HCT116 (cell line): ENCODE measurements around the gene SPARCL1. TPM values are rescaled to one million over a fixed set of nuclear protein-coding genes. Genes with fewer than 3 reads are reported as not detected.

Experiments
- ATAC-seq: fragments of 200-7000 bp; cut with Tn5 transposase; 2 replicates; pipeline ENCODE4 v1.9.1; 2020; ENCODE audit warnings: mild to moderate bottlenecking, moderate library complexity
- BruUV-seq: library from RNA; stranded (reverse); fragments of 400-500 nt; replicated peaks from 2 replicates; lab custom pipeline; 2021; lab: Mats Ljungman, UMichigan
- CTCF ChIA-PET: fragments of 300-600 bp; sonication (Branson Sonifier 250); formaldehyde crosslinking; loops from one replicate; lab custom pipeline; 2021; ENCODE audit warnings: antibody characterized with exemption; lab: Charles Lee
- POLR2A ChIA-PET: fragments of 300-600, 350-600 bp; sonication (Branson Sonifier 250); formaldehyde crosslinking; loops from one replicate; lab custom pipeline; 2021; ENCODE audit warnings: antibody characterized with exemption; lab: Charles Lee
- RAD21 ChIA-PET, 2 experiments: fragments of 300-600 bp; sonication (Branson Sonifier 250); formaldehyde crosslinking; loops; one replicate each; lab custom pipeline; 2023; ENCODE audit warnings: low total read pairs in 2 of 2; ENCODE audit not compliant: uncharacterized antibody in 2 of 2, unreplicated experiment in 2 of 2, low non-redundant PET in 1 of 2; lab: Charles Lee
- DNase-seq: peaks from one replicate; pipeline ENCODE4 v3.0.0-alpha.2; 2010; ENCODE audit warnings: low read depth, low spot score
- H2AFZ ChIP-seq: fragments of 200-600 bp; shearing (Covaris generic), sonication (generic); 2 replicates; pipeline ENCODE4 v1.6.1; 2017; ENCODE audit warnings: low read depth, mixed run types, mixed read lengths, antibody characterized with exemption, low read length; ENCODE audit not compliant: poor library complexity, severe bottlenecking
- H3K27ac ChIP-seq: 2 replicates; pipeline ENCODE4 v1.5.1; 2012; ENCODE audit warnings: low read depth, low read length
- H3K27me3 ChIP-seq: fragments of 200-600 bp; sonication (generic); 2 replicates; pipeline ENCODE4 v1.6.1; 2016; ENCODE audit warnings: mixed run types, low read length, mixed read lengths; ENCODE audit not compliant: insufficient read depth
- H3K36me3 ChIP-seq, 2 experiments: fragments of 200-500 bp in 1 of 2; fragments of 200-600 bp in 1 of 2; sonication (Bioruptor generic) in 1 of 2; sonication (generic) in 1 of 2; 2 replicates each; pipeline versions ENCODE4 v1.5.1 to v1.6.1; 2014 to 2016; ENCODE audit warnings: low read length in 2 of 2, inconsistent platforms in 1 of 2, mixed read lengths in 1 of 2, mixed run types in 1 of 2; ENCODE audit not compliant: insufficient read depth in 2 of 2, control insufficient read depth in 1 of 2
- H3K4me1 ChIP-seq, 2 experiments: fragments of 200-600 bp in 1 of 2; sonication (generic) in 1 of 2; 2 replicates each; pipeline versions ENCODE4 v1.5.1 to v1.6.1; 2012 to 2017; ENCODE audit warnings: low read length in 2 of 2, inconsistent platforms in 1 of 2, mild to moderate bottlenecking in 1 of 2, mixed read lengths in 1 of 2, mixed run types in 1 of 2, moderate library complexity in 1 of 2; ENCODE audit not compliant: insufficient read depth in 2 of 2, control insufficient read depth in 1 of 2
- H3K4me2 ChIP-seq: fragments of 200-600 bp; sonication (generic); 2 replicates; pipeline ENCODE4 v1.6.1; 2017; ENCODE audit warnings: mixed run types, low read length, mixed read lengths
- H3K4me3 ChIP-seq, 2 experiments: fragments of 200-600 bp in 1 of 2; sonication (generic) in 1 of 2; replicated peaks in 1 of 2; 2 replicates each; pipeline ENCODE4 v1.5.1; 2011 to 2016; ENCODE audit warnings: low read length in 2 of 2, control low read depth in 1 of 2, low read depth in 1 of 2, mild to moderate bottlenecking in 1 of 2, mixed read lengths in 1 of 2, mixed run types in 1 of 2
- H3K79me2 ChIP-seq: fragments of 200-600 bp; sonication (generic); 2 replicates; pipeline ENCODE4 v1.6.1; 2017; ENCODE audit warnings: mild to moderate bottlenecking, mixed run types, low read length, moderate library complexity, mixed read lengths; ENCODE audit not compliant: insufficient read depth
- H3K9ac ChIP-seq: fragments of 200-600 bp; sonication (generic); 2 replicates; pipeline ENCODE4 v1.6.1; 2016; ENCODE audit warnings: low read length, mixed read lengths
- H3K9me2 ChIP-seq: fragments of 200-600 bp; sonication (generic), shearing (Covaris generic); 2 replicates; pipeline ENCODE4 v1.6.1; 2017; ENCODE audit warnings: mixed run types, mild to moderate bottlenecking, moderate library complexity; ENCODE audit not compliant: insufficient read depth
- H3K9me3 ChIP-seq, 2 experiments: fragments of 200-500 bp in 1 of 2; fragments of 200-600 bp in 1 of 2; sonication (Bioruptor generic) in 1 of 2; sonication (generic) in 1 of 2; 2 replicates each; pipeline ENCODE4 v1.6.1; 2014 to 2017; ENCODE audit warnings: low read length in 2 of 2, mixed read lengths in 2 of 2, inconsistent platforms in 1 of 2, low read depth in 1 of 2, mild to moderate bottlenecking in 1 of 2, mixed run types in 1 of 2, moderate library complexity in 1 of 2; ENCODE audit not compliant: control insufficient read depth in 1 of 2, insufficient read depth in 1 of 2
- H4K20me1 ChIP-seq: fragments of 200-600 bp; sonication (generic), shearing (Covaris generic); 2 replicates; pipeline ENCODE4 v1.6.1; 2017; ENCODE audit warnings: mixed run types, mild to moderate bottlenecking, moderate library complexity; ENCODE audit not compliant: insufficient read depth
- ATF3 ChIP-seq: IDR thresholded peaks from 2 replicates; pipeline ENCODE4 v1.6.1; 2012
- CBX3 ChIP-seq: IDR thresholded peaks from 2 replicates; pipeline ENCODE4 v1.6.1; 2012; ENCODE audit warnings: low read depth
- CTCF ChIP-seq, 3 experiments: fragments of 200-600 bp in 1 of 3; sonication (generic) in 1 of 3; IDR thresholded peaks in 2 of 3; conservative IDR thresholded peaks in 1 of 3; 2 replicates each; pipeline ENCODE4 v1.5.1; 2012 to 2017; ENCODE audit warnings: low read depth in 2 of 3, low read length in 2 of 3, antibody characterized with exemption in 1 of 3, borderline replicate concordance in 1 of 3, control low read depth in 1 of 3, mild to moderate bottlenecking in 1 of 3, mixed read lengths in 1 of 3, mixed run types in 1 of 3, moderate library complexity in 1 of 3; ENCODE audit not compliant: insufficient read depth in 1 of 3
- EGR1 ChIP-seq: IDR thresholded peaks from 2 replicates; pipeline ENCODE4 v1.6.1; 2012; ENCODE audit warnings: low read depth
- ELF1 ChIP-seq: IDR thresholded peaks from 2 replicates; pipeline ENCODE4 v1.6.1; 2012; ENCODE audit warnings: low read depth, borderline replicate concordance
- FOSL1 ChIP-seq: IDR thresholded peaks from 2 replicates; pipeline ENCODE4 v1.6.1; 2012; ENCODE audit warnings: low read depth
- JUND ChIP-seq: IDR thresholded peaks from 2 replicates; pipeline ENCODE4 v1.6.1; 2012
- MAX ChIP-seq: IDR thresholded peaks from 2 replicates; pipeline ENCODE4 v1.6.1; 2012
- POLR2A ChIP-seq: IDR thresholded peaks from 2 replicates; pipeline ENCODE4 v1.7.0; 2011; ENCODE audit warnings: borderline replicate concordance; ENCODE audit not compliant: insufficient read depth, insufficient read length; ENCODE audit errors: extremely low read depth
- POLR2AphosphoS5 ChIP-seq: IDR thresholded peaks from 2 replicates; pipeline ENCODE4 v1.6.1; 2011; ENCODE audit warnings: mild to moderate bottlenecking, low read depth, low read length, moderate library complexity
- REST ChIP-seq: IDR thresholded peaks from 2 replicates; pipeline ENCODE4 v1.6.1; 2012; ENCODE audit warnings: low read depth
- SIN3A ChIP-seq: IDR thresholded peaks from 2 replicates; pipeline ENCODE4 v1.6.1; 2012; ENCODE audit warnings: low read depth
- SP1 ChIP-seq: IDR thresholded peaks from 2 replicates; pipeline ENCODE4 v1.6.1; 2012; ENCODE audit warnings: low read depth
- SRF ChIP-seq: IDR thresholded peaks from 2 replicates; pipeline ENCODE4 v1.6.1; 2012; ENCODE audit warnings: low read depth
- TCF7L2 ChIP-seq: IDR thresholded peaks from 2 replicates; pipeline ENCODE4 v1.7.0; 2011; ENCODE audit warnings: borderline replicate concordance, inconsistent platforms; ENCODE audit not compliant: insufficient read depth, insufficient read length; ENCODE audit errors: extremely low read depth
- YY1 ChIP-seq: IDR thresholded peaks from 2 replicates; pipeline ENCODE4 v1.6.1; 2011; ENCODE audit warnings: low read length, low read depth, moderate library complexity, mild to moderate bottlenecking; ENCODE audit not compliant: insufficient replicate concordance; ENCODE audit errors: extremely low read depth
- ZBTB33 ChIP-seq: IDR thresholded peaks from 2 replicates; pipeline ENCODE4 v1.6.1; 2011; ENCODE audit warnings: mild to moderate bottlenecking, low read length, moderate library complexity; ENCODE audit not compliant: insufficient replicate concordance; ENCODE audit errors: extremely low read depth
- ZFX ChIP-seq: fragments of 450-650 bp; IDR thresholded peaks from 2 replicates; pipeline ENCODE4 v1.6.1; 2017
- ZNF274 ChIP-seq: fragments of 200-500 bp; sonication (Bioruptor generic); IDR thresholded peaks from 2 replicates; pipeline ENCODE4 v1.6.1; 2014; ENCODE audit warnings: mild to moderate bottlenecking, low read depth, low read length, inconsistent platforms
- intact Hi-C: fragments of 100-400 bp; cut with micrococcal nuclease; formaldehyde crosslinking; loops from 2 replicates; pipeline ENCODE4 v1.10.0; 2022
- total RNA-seq: library from RNA; stranded (reverse); gene quantifications from one replicate; pipeline ENCODE4 v1.2.1, GENCODE V29; 2021; ENCODE audit not compliant: unreplicated experiment

SPARCL1 gene
- total RNA-seq, 1 experiment from 2014 or later = 0.96 TPM

GRCh38 chr4:87497578-87497977 lies 31.6 kb downstream of the SPARCL1 start:
- no peak for TF ChIP-seq ZBTB33
- TF ChIP-seq FOSL1 = no peak
- no peak for TF ChIP-seq YY1
- TF ChIP-seq REST = no peak
- TF ChIP-seq POLR2A = no peak
- no peak for TF ChIP-seq MAX
- no peak for TF ChIP-seq ELF1
- no peak for TF ChIP-seq POLR2AphosphoS5
- no peak for TF ChIP-seq CTCF (IDR thresholded peaks at IDR 0.05 in 2 of 3, conservative IDR thresholded peaks at IDR 0.05 in 1 of 3; ENCODE audit: borderline replicate concordance in 1 of 3, insufficient read depth in 1 of 3, low read depth in 2 of 3, low read length in 2 of 3)
- no peak for TF ChIP-seq TCF7L2
- no peak for TF ChIP-seq ZFX
- no peak for TF ChIP-seq SRF
- TF ChIP-seq SP1 = no peak
- TF ChIP-seq ZNF274 = no peak
- TF ChIP-seq JUND = no peak
- no peak for TF ChIP-seq SIN3A
- TF ChIP-seq EGR1 = no peak
- TF ChIP-seq CBX3 = no peak
- no peak for TF ChIP-seq ATF3
- Histone ChIP-seq H2AFZ (no peak overlapping the region), H3K4me3 (no peak overlapping the region), H3K9me2 (no peaks in the 10 kb centered on the region), H3K4me1 (peaks cover 6 to 10% of the 10 kb centered on the region in 2 experiments), H4K20me1 (no peaks in the 10 kb centered on the region), H3K36me3 (no peaks in the 10 kb centered on the region), H3K27me3 (no peaks in the 10 kb centered on the region), H3K9ac (no peak overlapping the region), H3K9me3 (no peaks in the 10 kb centered on the region), H3K27ac (no peak overlapping the region), H3K4me2 (no peak overlapping the region), H3K79me2 (no peaks in the 10 kb centered on the region)
- DNase-seq (no peak), ATAC-seq (no peak)
- intact Hi-C loops = no loop called here
- RAD21 ChIA-PET = no interaction called here
- no TSS peak for BruUV-seq
- POLR2A ChIA-PET = no interaction called here
- CTCF ChIA-PET = interaction anchor here (0.6 to 2.1 kb wide), 6 partner anchors 12 to 358 kb away, joined by 3 to 4 read pairs (median 4); no protein-coding TSS in a partner anchor
